ENCODE data around the gene OCSTAMP.

OCSTAMP gene

GRCh38 chr20:46539113-46539512 is 11.3 kb downstream of the OCSTAMP start:
- Histone ChIP-seq H3K27me3 (ENCODE audit: control insufficient read depth in 3 of 3, insufficient read depth in 3 of 3, low read depth in 1 of 3, low read length in 3 of 3) (no peaks in the 10 kb centered on the region), H3K18ac (ENCODE audit: low read length) (no peak overlapping the region), H3K9me3 (replicated peaks in 1 of 2; ENCODE audit: control insufficient read depth in 2 of 2, insufficient read depth in 1 of 2, low read depth in 1 of 2, low read length in 2 of 2) (no peaks in the 10 kb centered on the region), H2AFZ (ENCODE audit: low read length) (no peak overlapping the region), H3K79me1 (ENCODE audit: low read depth, low read length) (no peaks in the 10 kb centered on the region), H3K4ac (ENCODE audit: low read length) (no peak overlapping the region), H4K8ac (ENCODE audit: low read depth, low read length) (no peak overlapping the region), H3K14ac (ENCODE audit: low read length) (no peak overlapping the region), H2BK12ac (ENCODE audit: low read length) (no peak overlapping the region), H2BK15ac (ENCODE audit: low read length) (no peak overlapping the region), H3K9ac (ENCODE audit: low read depth, low read length, poor library complexity) (no peak overlapping the region), H4K91ac (ENCODE audit: low read depth, low read length, poor library complexity) (no peak overlapping the region), H2AK5ac (ENCODE audit: low read depth, low read length) (no peak overlapping the region), H2BK120ac (ENCODE audit: low read depth, low read length) (no peak overlapping the region), H3K36me3 (replicated peaks in 1 of 2; ENCODE audit: control insufficient read depth in 2 of 2, insufficient read depth in 2 of 2, low read length in 2 of 2) (no peaks in the 10 kb centered on the region), H3K27ac (replicated peaks; ENCODE audit: low read length) (no peak overlapping the region), H3K4me3 (ENCODE audit: low read length in 2 of 2) (no peak overlapping the region), H3K4me2 (ENCODE audit: insufficient read depth, low read length, poor library complexity, severe bottlenecking) (no peak overlapping the region), H3K23ac (ENCODE audit: low read depth, low read length, poor library complexity) (no peak overlapping the region), H2BK5ac (ENCODE audit: low read length) (no peak overlapping the region), H3K4me1 (ENCODE audit: control insufficient read depth in 2 of 2, insufficient read depth in 1 of 2, low read depth in 1 of 2, low read length in 2 of 2) (no peaks in the 10 kb centered on the region)
- no CpG with 5 or more reads among the region's 2 CpGs for WGBS, 2 donors (ENCODE audit: extremely low coverage in 2 of 2, insufficient read length in 2 of 2, insufficient replicate concordance in 1 of 2)
- no peak for DNase-seq (ENCODE audit: low spot score)

- Histone ChIP-seq H2BK15ac (ENCODE audit: low read length) (no peak overlapping the region), H3K4me1 (ENCODE audit: control insufficient read depth in 2 of 2, insufficient read depth in 1 of 2, low read depth in 1 of 2, low read length in 2 of 2) (no peaks in the 10 kb centered on the region), H3K79me1 (ENCODE audit: low read depth, low read length) (no peaks in the 10 kb centered on the region), H3K27ac (replicated peaks; ENCODE audit: low read length) (no peak overlapping the region), H3K23ac (ENCODE audit: low read depth, low read length, poor library complexity) (no peak overlapping the region), H3K9me3 (replicated peaks in 1 of 2; ENCODE audit: control insufficient read depth in 2 of 2, insufficient read depth in 1 of 2, low read depth in 1 of 2, low read length in 2 of 2) (no peaks in the 10 kb centered on the region), H4K91ac (ENCODE audit: low read depth, low read length, poor library complexity) (no peak overlapping the region), H3K4ac (ENCODE audit: low read length) (no peak overlapping the region), H4K8ac (ENCODE audit: low read depth, low read length) (no peak overlapping the region), H3K9ac (ENCODE audit: low read depth, low read length, poor library complexity) (no peak overlapping the region), H2BK5ac (ENCODE audit: low read length) (no peak overlapping the region), H2BK12ac (ENCODE audit: low read length) (no peak overlapping the region), H3K4me2 (ENCODE audit: insufficient read depth, low read length, poor library complexity, severe bottlenecking) (no peak overlapping the region), H3K27me3 (ENCODE audit: control insufficient read depth in 3 of 3, insufficient read depth in 3 of 3, low read depth in 1 of 3, low read length in 3 of 3) (no peaks in the 10 kb centered on the region), H3K36me3 (replicated peaks in 1 of 2; ENCODE audit: control insufficient read depth in 2 of 2, insufficient read depth in 2 of 2, low read length in 2 of 2) (no peaks in the 10 kb centered on the region), H2AFZ (ENCODE audit: low read length) (no peak overlapping the region), H3K14ac (ENCODE audit: low read length) (no peak overlapping the region), H2AK5ac (ENCODE audit: low read depth, low read length) (no peak overlapping the region), H2BK120ac (ENCODE audit: low read depth, low read length) (no peak overlapping the region), H3K18ac (ENCODE audit: low read length) (no peak overlapping the region), H3K4me3 (ENCODE audit: low read length in 2 of 2) (no peak overlapping the region)
- no CpG with 5 or more reads among the region's 4 CpGs for WGBS, 2 donors (ENCODE audit: extremely low coverage in 2 of 2, insufficient read length in 2 of 2, insufficient replicate concordance in 1 of 2)
- DNase-seq (ENCODE audit: low spot score): no peak
Measured at GRCh38 chr20:46530640-46531039, 19.8 kb downstream of the OCSTAMP start.

GRCh38 chr20:46523696-46524328 is 26.6 kb downstream of the OCSTAMP start:
- Histone ChIP-seq H2BK5ac (ENCODE audit: low read length) (no peak overlapping the region), H3K9ac (ENCODE audit: low read depth, low read length, poor library complexity) (no peak overlapping the region), H3K27me3 (ENCODE audit: control insufficient read depth in 3 of 3, insufficient read depth in 3 of 3, low read depth in 1 of 3, low read length in 3 of 3) (no peaks in the 10 kb centered on the region), H3K23ac (ENCODE audit: low read depth, low read length, poor library complexity) (no peak overlapping the region), H2BK12ac (ENCODE audit: low read length) (no peak overlapping the region), H4K8ac (ENCODE audit: low read depth, low read length) (no peak overlapping the region), H3K79me1 (ENCODE audit: low read depth, low read length) (no peaks in the 10 kb centered on the region), H3K4me1 (ENCODE audit: control insufficient read depth in 2 of 2, insufficient read depth in 1 of 2, low read depth in 1 of 2, low read length in 2 of 2) (no peaks in the 10 kb centered on the region), H2AFZ (ENCODE audit: low read length) (no peak overlapping the region), H3K18ac (ENCODE audit: low read length) (no peak overlapping the region), H2BK120ac (ENCODE audit: low read depth, low read length) (no peak overlapping the region), H3K14ac (ENCODE audit: low read length) (no peak overlapping the region), H2BK15ac (ENCODE audit: low read length) (no peak overlapping the region), H3K4ac (ENCODE audit: low read length) (no peak overlapping the region), H3K27ac (replicated peaks; ENCODE audit: low read length) (no peak overlapping the region), H3K9me3 (replicated peaks in 1 of 2; ENCODE audit: control insufficient read depth in 2 of 2, insufficient read depth in 1 of 2, low read depth in 1 of 2, low read length in 2 of 2) (no peaks in the 10 kb centered on the region), H3K4me2 (ENCODE audit: insufficient read depth, low read length, poor library complexity, severe bottlenecking) (no peak overlapping the region), H4K91ac (ENCODE audit: low read depth, low read length, poor library complexity) (no peak overlapping the region), H3K4me3 (ENCODE audit: low read length in 2 of 2) (no peak overlapping the region), H3K36me3 (replicated peaks in 1 of 2; ENCODE audit: control insufficient read depth in 2 of 2, insufficient read depth in 2 of 2, low read length in 2 of 2) (no peaks in the 10 kb centered on the region), H2AK5ac (ENCODE audit: low read depth, low read length) (no peak overlapping the region)
- peak; percentile 20 for DNase-seq (ENCODE audit: low spot score)
- no CpG with 5 or more reads among the region's 2 CpGs for WGBS, 2 donors (ENCODE audit: extremely low coverage in 2 of 2, insufficient read length in 2 of 2, insufficient replicate concordance in 1 of 2)

GRCh38 chr20:46523108-46523507 is 27.3 kb downstream of the OCSTAMP start:
- WGBS, 2 donors (ENCODE audit: extremely low coverage in 2 of 2, insufficient read length in 2 of 2, insufficient replicate concordance in 1 of 2): no CpG with 5 or more reads among the region's 5 CpGs
- Histone ChIP-seq H3K4me2 (ENCODE audit: insufficient read depth, low read length, poor library complexity, severe bottlenecking) (no peak overlapping the region), H3K27me3 (ENCODE audit: control insufficient read depth in 3 of 3, insufficient read depth in 3 of 3, low read depth in 1 of 3, low read length in 3 of 3) (no peaks in the 10 kb centered on the region)

More at GRCh38 chr20:46523108-46523507, 27.3 kb downstream of the OCSTAMP start:
- Histone ChIP-seq H2BK15ac (ENCODE audit: low read length) (no peak overlapping the region), H3K23ac (ENCODE audit: low read depth, low read length, poor library complexity) (no peak overlapping the region), H3K36me3 (replicated peaks in 1 of 2; ENCODE audit: control insufficient read depth in 2 of 2, insufficient read depth in 2 of 2, low read length in 2 of 2) (no peaks in the 10 kb centered on the region), H3K4ac (ENCODE audit: low read length) (no peak overlapping the region), H3K14ac (ENCODE audit: low read length) (no peak overlapping the region), H3K9ac (ENCODE audit: low read depth, low read length, poor library complexity) (no peak overlapping the region), H3K9me3 (replicated peaks in 1 of 2; ENCODE audit: control insufficient read depth in 2 of 2, insufficient read depth in 1 of 2, low read depth in 1 of 2, low read length in 2 of 2) (no peaks in the 10 kb centered on the region), H2BK5ac (ENCODE audit: low read length) (no peak overlapping the region), H2BK120ac (ENCODE audit: low read depth, low read length) (no peak overlapping the region), H3K4me1 (ENCODE audit: control insufficient read depth in 2 of 2, insufficient read depth in 1 of 2, low read depth in 1 of 2, low read length in 2 of 2) (no peaks in the 10 kb centered on the region), H3K18ac (ENCODE audit: low read length) (no peak overlapping the region), H2AFZ (ENCODE audit: low read length) (no peak overlapping the region), H4K8ac (ENCODE audit: low read depth, low read length) (no peak overlapping the region), H3K4me3 (ENCODE audit: low read length in 2 of 2) (no peak overlapping the region), H2BK12ac (ENCODE audit: low read length) (no peak overlapping the region), H3K27ac (replicated peaks; ENCODE audit: low read length) (no peak overlapping the region), H3K79me1 (ENCODE audit: low read depth, low read length) (no peaks in the 10 kb centered on the region), H4K91ac (ENCODE audit: low read depth, low read length, poor library complexity) (no peak overlapping the region), H2AK5ac (ENCODE audit: low read depth, low read length) (no peak overlapping the region)
- no peak for DNase-seq (ENCODE audit: low spot score)

All from neuronal stem cell (in vitro differentiated cells).